ENCODE results near the gene PRKG1.
"Not testable (repeated sequence)": the region's sequence is repeated elsewhere in the genome, so short reads cannot be mapped to it uniquely, and the experiment has no call there.

PRKG1 gene

GRCh38 chr10:51178634-51179033 lies 104.3 kb downstream of the PRKG1 start:
- DNase-seq, result no peak

- no peak for DNase-seq
These were observed 105.9 kb downstream of the PRKG1 start for GRCh38 chr10:51180141-51180540.

- no peak for DNase-seq
These were observed 109.5 kb downstream of the PRKG1 start for GRCh38 chr10:51183783-51184182.

- no peak for DNase-seq
These were observed 112.1 kb downstream of the PRKG1 start for GRCh38 chr10:51186361-51186760.

GRCh38 chr10:51188008-51188407 lies 113.7 kb downstream of the PRKG1 start:
- no peak for DNase-seq

- DNase-seq, result no peak
These were observed 114.6 kb downstream of the PRKG1 start for GRCh38 chr10:51188866-51189265.

- no peak for DNase-seq
These were observed 122.4 kb downstream of the PRKG1 start for GRCh38 chr10:51196508-51197175.

- DNase-seq, result no peak
These were observed 123.9 kb downstream of the PRKG1 start for GRCh38 chr10:51198170-51198569.

GRCh38 chr10:51201947-51202346 lies 127.7 kb downstream of the PRKG1 start:
- DNase-seq, result no peak

GRCh38 chr10:51203359-51203758 lies 129.1 kb downstream of the PRKG1 start:
- no peak for DNase-seq

- no peak for DNase-seq
These were observed 129.8 kb downstream of the PRKG1 start for GRCh38 chr10:51204066-51204465.

GRCh38 chr10:51204701-51205100 lies 130.4 kb downstream of the PRKG1 start:
- no peak for DNase-seq

GRCh38 chr10:51206500-51206899 lies 132.2 kb downstream of the PRKG1 start:
- DNase-seq, result no peak

GRCh38 chr10:51212937-51213336 lies 138.7 kb downstream of the PRKG1 start:
- not testable (repeated sequence) for DNase-seq

GRCh38 chr10:51214207-51215196 lies 140.2 kb downstream of the PRKG1 start:
- no peak for DNase-seq

- DNase-seq, result no peak
These were observed 141.9 kb downstream of the PRKG1 start for GRCh38 chr10:51215951-51216834.

- no peak for DNase-seq
These were observed 143.2 kb downstream of the PRKG1 start for GRCh38 chr10:51217505-51217904.

GRCh38 chr10:51224671-51225161 lies 150.4 kb downstream of the PRKG1 start:
- DNase-seq, result no peak

- DNase-seq, result no peak
These were observed 153.8 kb downstream of the PRKG1 start for GRCh38 chr10:51227897-51228713.

- DNase-seq, result no peak
These were observed 154.4 kb downstream of the PRKG1 start for GRCh38 chr10:51228714-51229100.

GRCh38 chr10:51230887-51231585 lies 156.7 kb downstream of the PRKG1 start:
- no peak for DNase-seq
